H1 (cell line): ENCODE results near the gene TLL1. TPM values are rescaled to one million over a fixed set of nuclear protein-coding genes. Genes with fewer than 3 reads are reported as not detected.

Experiments
- CTCF ChIA-PET: fragments of 300-600 bp; sonication (Branson Sonifier 250); formaldehyde crosslinking; loops from one replicate; lab custom pipeline; 2021; ENCODE audit not compliant: partially characterized antibody; lab: Charles Lee
- POLR2A ChIA-PET: fragments of 300-600 bp; sonication (Branson Sonifier 250); formaldehyde crosslinking; loops from one replicate; lab custom pipeline; 2021; ENCODE audit warnings: inconsistent platforms; ENCODE audit not compliant: partially characterized antibody; lab: Charles Lee
- DNase-seq, 2 experiments: peaks; one replicate each; pipeline versions ENCODE4 v3.0.0 to v3.0.0-alpha.2; 2010 to 2022; ENCODE audit warnings: low spot score in 2 of 2, low read depth in 1 of 2, mixed read lengths in 1 of 2
- FAIRE-seq: peaks from 2 replicates; lab custom pipeline; 2011; peaks lifted over from hg19 to GRCh38; lab: Jason Lieb, UNC
- H2AFZ ChIP-seq: 2 replicates; pipeline ENCODE4 v1.8.1; 2012; ENCODE audit warnings: low read length, inconsistent platforms
- H2AK5ac ChIP-seq: 2 replicates; pipeline ENCODE4 v1.6.1; 2013; ENCODE audit warnings: low read depth, low read length
- H2BK120ac ChIP-seq: replicated peaks from 2 replicates; pipeline ENCODE3; 2013; ENCODE audit warnings: low read depth, low read length, inconsistent platforms
- H2BK12ac ChIP-seq: 2 replicates; pipeline ENCODE4 v1.6.1; 2013; ENCODE audit warnings: low read depth, low read length
- H2BK15ac ChIP-seq: 2 replicates; pipeline ENCODE4 v1.6.1; 2013; ENCODE audit warnings: low read length
- H2BK20ac ChIP-seq: 2 replicates; pipeline ENCODE4 v1.6.1; 2013; ENCODE audit warnings: low read length
- H2BK5ac ChIP-seq: 2 replicates; pipeline ENCODE4 v1.6.1; 2013; ENCODE audit warnings: low read depth, low read length
- H3K14ac ChIP-seq: 2 replicates; pipeline ENCODE4 v1.6.1; 2013; ENCODE audit warnings: inconsistent platforms; ENCODE audit not compliant: insufficient read length
- H3K18ac ChIP-seq: 2 replicates; pipeline ENCODE4 v1.6.1; 2013; ENCODE audit warnings: low read length; ENCODE audit errors: extremely low read depth
- H3K23ac ChIP-seq: 2 replicates; pipeline ENCODE4 v1.6.1; 2013; ENCODE audit warnings: inconsistent platforms; ENCODE audit not compliant: insufficient read length
- H3K23me2 ChIP-seq: 2 replicates; pipeline ENCODE4 v1.6.1; 2013; ENCODE audit warnings: low read depth, low read length
- H3K27ac ChIP-seq: 2 replicates; pipeline ENCODE4 v1.6.1; 2011; ENCODE audit warnings: low read depth, low read length, inconsistent platforms
- H3K27me3 ChIP-seq, 4 experiments: replicated peaks in 1 of 4; 1 replicate in 1 of 4; 2 replicates in 3 of 4; pipeline versions ENCODE4 v1.6.1 to v1.8.1; 2011 to 2013; ENCODE audit warnings: low read length in 3 of 4, mild to moderate bottlenecking in 3 of 4, inconsistent platforms in 2 of 4, mixed read lengths in 2 of 4, moderate library complexity in 1 of 4; ENCODE audit not compliant: control insufficient read depth in 3 of 4, insufficient read depth in 3 of 4; ENCODE audit errors: extremely low read depth in 1 of 4
- H3K36me3 ChIP-seq, 4 experiments: 2 replicates each; pipeline versions ENCODE4 v1.6.1 to v1.8.1; 2011 to 2013; ENCODE audit warnings: mild to moderate bottlenecking in 4 of 4, low read length in 3 of 4, moderate library complexity in 2 of 4, control low read depth in 1 of 4, inconsistent platforms in 1 of 4; ENCODE audit not compliant: insufficient read depth in 4 of 4, control insufficient read depth in 2 of 4
- H3K4ac ChIP-seq: replicated peaks from 2 replicates; pipeline ENCODE3; 2013; ENCODE audit warnings: low read length, low read depth, mixed read lengths, inconsistent platforms; ENCODE audit not compliant: insufficient read length
- H3K4me1 ChIP-seq, 4 experiments: replicated peaks in 1 of 4; 1 replicate in 1 of 4; 2 replicates in 3 of 4; pipeline versions ENCODE4 v1.6.1 to v1.8.1; 2011 to 2013; ENCODE audit warnings: low read length in 3 of 4, inconsistent platforms in 2 of 4, mixed read lengths in 1 of 4; ENCODE audit not compliant: insufficient read depth in 4 of 4, control insufficient read depth in 3 of 4
- H3K4me2 ChIP-seq, 2 experiments: 2 replicates each; pipeline versions ENCODE4 v1.6.1 to v1.8.1; 2011 to 2013; ENCODE audit warnings: low read depth in 2 of 2, low read length in 2 of 2, control low read depth in 1 of 2, inconsistent platforms in 1 of 2, mild to moderate bottlenecking in 1 of 2; ENCODE audit not compliant: insufficient read depth in 1 of 2
- H3K4me3 ChIP-seq, 4 experiments: fragments of 200-600, 300-600 bp in 1 of 4; sonication (generic), shearing (Covaris generic), sonication (Bioruptor Twin) in 1 of 4; 2 replicates each; pipeline versions ENCODE4 v1.5.1 to v1.8.1; 2011 to 2016; ENCODE audit warnings: low read length in 4 of 4, low read depth in 3 of 4, control low read depth in 2 of 4, inconsistent platforms in 2 of 4, mild to moderate bottlenecking in 2 of 4, mixed read lengths in 1 of 4, moderate library complexity in 1 of 4; ENCODE audit not compliant: insufficient read depth in 2 of 4; ENCODE audit errors: extremely low read depth in 1 of 4
- H3K56ac ChIP-seq: replicated peaks from 2 replicates; pipeline ENCODE3; 2013; ENCODE audit warnings: low read depth, mild to moderate bottlenecking, mixed read lengths, low read length, inconsistent platforms; ENCODE audit not compliant: insufficient read length
- H3K79me1 ChIP-seq: 2 replicates; pipeline ENCODE4 v1.6.1; 2013; ENCODE audit warnings: low read depth, low read length, control low read depth
- H3K79me2 ChIP-seq, 2 experiments: 2 replicates each; pipeline versions ENCODE4 v1.6.1 to v1.8.1; 2012 to 2013; ENCODE audit warnings: low read length in 2 of 2, mild to moderate bottlenecking in 2 of 2, inconsistent platforms in 1 of 2; ENCODE audit not compliant: insufficient read depth in 2 of 2, control insufficient read depth in 1 of 2
- H3K9ac ChIP-seq, 4 experiments: replicated peaks in 1 of 4; 1 replicate in 1 of 4; 2 replicates in 3 of 4; pipeline versions ENCODE4 v1.6.1 to v1.8.1; 2011 to 2013; ENCODE audit warnings: low read depth in 3 of 4, low read length in 3 of 4, control low read depth in 2 of 4, mild to moderate bottlenecking in 2 of 4, moderate library complexity in 2 of 4, inconsistent platforms in 1 of 4; ENCODE audit errors: extremely low read depth in 1 of 4
- H3K9me3 ChIP-seq, 2 experiments: 2 replicates each; pipeline versions ENCODE4 v1.6.1 to v1.8.1; 2012 to 2013; ENCODE audit warnings: mild to moderate bottlenecking in 2 of 2, moderate library complexity in 2 of 2, control low read depth in 1 of 2, inconsistent platforms in 1 of 2, low read depth in 1 of 2, low read length in 1 of 2, mixed read lengths in 1 of 2; ENCODE audit not compliant: insufficient read depth in 2 of 2
- H4K20me1 ChIP-seq, 2 experiments: replicated peaks in 1 of 2; 2 replicates each; pipeline versions ENCODE3 to v1.8.1; 2011 to 2013; ENCODE audit warnings: inconsistent platforms in 2 of 2, low read length in 2 of 2, mild to moderate bottlenecking in 1 of 2; ENCODE audit not compliant: insufficient read depth in 2 of 2, control insufficient read depth in 1 of 2
- H4K5ac ChIP-seq: 2 replicates; pipeline ENCODE4 v1.6.1; 2013; ENCODE audit warnings: low read length, low read depth, mixed read lengths, inconsistent platforms; ENCODE audit not compliant: insufficient read length
- H4K8ac ChIP-seq: 2 replicates; pipeline ENCODE4 v1.8.0; 2013; ENCODE audit warnings: mild to moderate bottlenecking, moderate library complexity, low read length, inconsistent platforms; ENCODE audit not compliant: insufficient read depth; ENCODE audit errors: extremely low read depth
- H4K91ac ChIP-seq: replicated peaks from 2 replicates; pipeline ENCODE3; 2013; ENCODE audit warnings: low read length, mixed read lengths, inconsistent platforms; ENCODE audit not compliant: insufficient read length
- HDAC6 ChIP-seq: IDR thresholded peaks from one replicate; pipeline ENCODE4 v1.7.1; 2012; ENCODE audit warnings: low read depth, mild to moderate bottlenecking, inconsistent platforms, low read length, moderate library complexity
- POLR2AphosphoS5 ChIP-seq: IDR thresholded peaks from 2 replicates; pipeline ENCODE4 v1.6.1; 2011; ENCODE audit warnings: low read depth, low read length
- RBBP5 ChIP-seq: IDR thresholded peaks from 2 replicates; pipeline ENCODE4 v1.7.1; 2012; ENCODE audit warnings: low read depth, mild to moderate bottlenecking, inconsistent platforms, low read length, moderate library complexity, borderline replicate concordance
- SIN3A ChIP-seq, 2 experiments: IDR thresholded peaks in 1 of 2; conservative IDR thresholded peaks in 1 of 2; 2 replicates each; pipeline ENCODE4 v1.6.1; 2011 to 2012; ENCODE audit warnings: low read length in 2 of 2, improper control_type of control experiment in 1 of 2, low read depth in 1 of 2, mild to moderate bottlenecking in 1 of 2
- SIX5 ChIP-seq: IDR thresholded peaks from 2 replicates; pipeline ENCODE4 v1.6.1; 2011; ENCODE audit warnings: mild to moderate bottlenecking, low read depth, low read length
- SP2 ChIP-seq: IDR thresholded peaks from 2 replicates; pipeline ENCODE4 v1.6.1; 2012; ENCODE audit warnings: mild to moderate bottlenecking, low read length, inconsistent platforms
- SUZ12 ChIP-seq: fragments of 200-600 bp; sonication (generic); IDR thresholded peaks from 2 replicates; pipeline ENCODE4 v1.6.1; 2012; ENCODE audit warnings: mild to moderate bottlenecking, inconsistent platforms, low read length, moderate library complexity, mixed read lengths
- WGBS, 2 experiments: shearing (Covaris generic) in 1 of 2; methylation state at CpG; one replicate each; pipeline versions ENCODE4 v1.1.6 to v1.1.7; 2013 to 2015; ENCODE audit warnings: low lambda C conversion rate in 2 of 2, mixed read lengths in 2 of 2, inconsistent platforms in 1 of 2, low coverage in 1 of 2, missing lambda C conversion rate in 1 of 2; ENCODE audit not compliant: insufficient replicate concordance in 2 of 2, insufficient coverage in 1 of 2, insufficient read length in 1 of 2; ENCODE audit errors: extremely low coverage in 1 of 2, missing lambda C conversion rate in 1 of 2; 5-methylcytosine and 5-hydroxymethylcytosine counted together
- polyA plus RNA-seq, 7 experiments: library from polyadenylated mRNA; depleted of rRNA in 3 of 7; stranded (reverse) in 5 of 7; unstranded in 2 of 7; fragments of >200 nt in 5 of 7; fragments of 200-250 nt in 2 of 7; gene quantifications; 1 replicate in 5 of 7; 2 replicates in 1 of 7; 4 replicates in 1 of 7; pipeline versions ENCODE4 v1.2.1 to v1.2.3, GENCODE V29; 2011 to 2013; ENCODE audit warnings: missing spikeins in 2 of 7, mixed read lengths in 2 of 7
- total RNA-seq: library from RNA; stranded (reverse); fragmentation: NEBNext Ultra II Directional; extraction: Animal tissue kit (Norgen Biotek cat#: 25700); gene quantifications from 2 replicates; pipeline ENCODE4 v1.2.1, GENCODE V29; 2021
- TF ChIP-seq, protein P1 (sequence below): IDR thresholded peaks from 2 replicates; pipeline ENCODE4 v1.6.1; 2012; ENCODE audit warnings: low read length, inconsistent platforms
- TF ChIP-seq, protein P2 (sequence below): IDR thresholded peaks from 2 replicates; pipeline ENCODE4 v1.6.1; 2012; ENCODE audit warnings: inconsistent platforms
- TF ChIP-seq, protein P3 (sequence below): IDR thresholded peaks from 2 replicates; pipeline ENCODE4 v1.6.1; 2011; ENCODE audit warnings: low read depth, mild to moderate bottlenecking, low read length; ENCODE audit not compliant: insufficient read depth

TLL1 gene
- total and polyA plus RNA-seq, 2 of the 8 experiments (the other 6 are each of a cell fraction or from before 2014, with no cell fraction given): 0.18 to 1.1 TPM

DNA sequence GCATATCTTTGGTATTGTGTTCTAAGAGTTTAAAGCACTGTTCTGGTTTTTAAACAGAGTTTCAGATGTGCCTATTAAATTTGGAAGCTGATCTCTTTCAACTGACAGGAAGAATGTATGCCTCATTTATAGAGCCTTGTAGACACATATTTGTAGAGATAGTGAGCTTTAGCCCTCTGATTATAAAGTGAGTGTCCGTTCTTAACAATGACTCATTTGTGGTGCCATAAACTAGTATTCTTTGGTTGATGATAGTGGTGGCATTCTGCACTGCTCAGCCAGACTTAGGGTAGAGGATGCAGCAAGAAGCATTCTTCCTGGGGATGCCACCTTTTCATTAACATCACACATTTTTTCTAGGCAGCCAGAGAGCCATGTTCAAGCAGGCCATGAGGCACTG lies 121.7 kb downstream of the TLL1 start:
- H3K9ac ChIP-seq: no peak overlapping the region
- no peak overlapping the region for H2AK5ac ChIP-seq
- no peaks in the 10 kb centered on the region for H3K36me3 ChIP-seq
- no peak overlapping the region for H2AFZ ChIP-seq
- no peaks in the 10 kb centered on the region for H3K27me3 ChIP-seq
- TF ChIP-seq, protein P1, sequence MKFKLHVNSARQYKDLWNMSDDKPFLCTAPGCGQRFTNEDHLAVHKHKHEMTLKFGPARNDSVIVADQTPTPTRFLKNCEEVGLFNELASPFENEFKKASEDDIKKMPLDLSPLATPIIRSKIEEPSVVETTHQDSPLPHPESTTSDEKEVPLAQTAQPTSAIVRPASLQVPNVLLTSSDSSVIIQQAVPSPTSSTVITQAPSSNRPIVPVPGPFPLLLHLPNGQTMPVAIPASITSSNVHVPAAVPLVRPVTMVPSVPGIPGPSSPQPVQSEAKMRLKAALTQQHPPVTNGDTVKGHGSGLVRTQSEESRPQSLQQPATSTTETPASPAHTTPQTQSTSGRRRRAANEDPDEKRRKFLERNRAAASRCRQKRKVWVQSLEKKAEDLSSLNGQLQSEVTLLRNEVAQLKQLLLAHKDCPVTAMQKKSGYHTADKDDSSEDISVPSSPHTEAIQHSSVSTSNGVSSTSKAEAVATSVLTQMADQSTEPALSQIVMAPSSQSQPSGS: no peak
- TF ChIP-seq HDAC6 (no peak), POLR2AphosphoS5 (no peak), SP2 (no peak), SIN3A (conservative IDR thresholded peaks at IDR 0.05 in 1 of 2, IDR thresholded peaks at IDR 0.05 in 1 of 2; ENCODE audit: low read depth in 1 of 2, low read length in 2 of 2) (no peak), SIX5 (no peak), SUZ12 (no peak), RBBP5 (no peak)
- TF ChIP-seq, protein P2, sequence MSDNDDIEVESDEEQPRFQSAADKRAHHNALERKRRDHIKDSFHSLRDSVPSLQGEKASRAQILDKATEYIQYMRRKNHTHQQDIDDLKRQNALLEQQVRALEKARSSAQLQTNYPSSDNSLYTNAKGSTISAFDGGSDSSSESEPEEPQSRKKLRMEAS: no peak
- TF ChIP-seq, protein P3, sequence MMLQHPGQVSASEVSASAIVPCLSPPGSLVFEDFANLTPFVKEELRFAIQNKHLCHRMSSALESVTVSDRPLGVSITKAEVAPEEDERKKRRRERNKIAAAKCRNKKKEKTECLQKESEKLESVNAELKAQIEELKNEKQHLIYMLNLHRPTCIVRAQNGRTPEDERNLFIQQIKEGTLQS: no peak
- no peaks in the 10 kb centered on the region for H4K20me1 ChIP-seq
- H3K18ac ChIP-seq: no peak overlapping the region
- H2BK12ac ChIP-seq: no peak overlapping the region
- peaks cover 0 to 2% (median 0%) of the 10 kb centered on the region in 4 experiments; a peak in 1 of 7 replicates for H3K4me1 ChIP-seq
- WGBS, 2 experiments: 71% methylated on average over 1 of the region's 1 CpG; no CpG with 5 or more reads in 1 of the 2 experiments
- H2BK5ac ChIP-seq: no peak overlapping the region
- POLR2A ChIA-PET: no interaction called here
- no peak overlapping the region for H3K14ac ChIP-seq
- no peak for FAIRE-seq
- no peaks in the 10 kb centered on the region for H3K79me2 ChIP-seq
- H3K27ac ChIP-seq: no peak overlapping the region
- H2BK15ac ChIP-seq: no peak overlapping the region
- no peak overlapping the region for H3K4ac ChIP-seq
- no peak overlapping the region for H3K4me3 ChIP-seq
- CTCF ChIA-PET: no interaction called here
- no peak overlapping the region for H3K23ac ChIP-seq
- H3K56ac ChIP-seq: no peak overlapping the region
- H3K79me1 ChIP-seq: no peaks in the 10 kb centered on the region
- no peaks in the 10 kb centered on the region for H3K23me2 ChIP-seq
- H2BK120ac ChIP-seq: no peak overlapping the region
- no peak overlapping the region for H4K8ac ChIP-seq
- H4K5ac ChIP-seq: no peak overlapping the region
- no peak overlapping the region for H2BK20ac ChIP-seq
- DNase-seq: no peak
- H3K9me3 ChIP-seq: no peaks in the 10 kb centered on the region
- no peak overlapping the region for H4K91ac ChIP-seq
- H3K4me2 ChIP-seq: no peak overlapping the region
